NCI-H2029 (cell line): Measurements from ENCODE around the gene ALDH8A1.
"Not testable (repeated sequence)": the region's sequence is repeated elsewhere in the genome, so short reads cannot be mapped to it uniquely, and the experiment has no call there.

ENCODE experiments used
- DNase-seq: peaks from one replicate; lab custom pipeline; 2025; lab: John Stamatoyannopoulos, UW

The ALDH8A1 gene

GRCh38 chr6:134910593-134910935 is 39.3 kb downstream of the ALDH8A1 start:
- no peak for DNase-seq

GRCh38 chr6:134909701-134910592 is 40.0 kb downstream of the ALDH8A1 start:
- DNase-seq, result no peak

GRCh38 chr6:134908906-134909516 is 40.9 kb downstream of the ALDH8A1 start:
- no peak for DNase-seq

- DNase-seq, result not testable (repeated sequence)
Observed at GRCh38 chr6:134904731-134905130, 45.2 kb downstream of the ALDH8A1 start.

- DNase-seq, result no peak
Observed at GRCh38 chr6:134903448-134903847, 46.5 kb downstream of the ALDH8A1 start.

- DNase-seq, result no peak
Observed at GRCh38 chr6:134902936-134903335, 47.0 kb downstream of the ALDH8A1 start.

GRCh38 chr6:134902074-134902861 is 47.6 kb downstream of the ALDH8A1 start:
- no peak for DNase-seq

- DNase-seq, result no peak
Observed at GRCh38 chr6:134898575-134898974, 51.3 kb downstream of the ALDH8A1 start.

- not testable (repeated sequence) for DNase-seq
Observed at GRCh38 chr6:134898166-134898565, 51.7 kb downstream of the ALDH8A1 start.

- no peak for DNase-seq
Observed at GRCh38 chr6:134896910-134897309, 53.0 kb downstream of the ALDH8A1 start.

GRCh38 chr6:134894800-134895199 is 55.1 kb downstream of the ALDH8A1 start:
- DNase-seq, result no peak

GRCh38 chr6:134892362-134892761 is 57.5 kb downstream of the ALDH8A1 start:
- DNase-seq, result no peak

GRCh38 chr6:134891633-134892032 is 58.3 kb downstream of the ALDH8A1 start:
- no peak for DNase-seq

- no peak for DNase-seq
Observed at GRCh38 chr6:134888316-134888715, 61.6 kb downstream of the ALDH8A1 start.

- no peak for DNase-seq
Observed at GRCh38 chr6:134884752-134885151, 65.1 kb downstream of the ALDH8A1 start.

- no peak for DNase-seq
Observed at GRCh38 chr6:134883314-134883713, 66.6 kb downstream of the ALDH8A1 start.

- peak; percentile 19 for DNase-seq
Observed at GRCh38 chr6:134882426-134883038, 67.4 kb downstream of the ALDH8A1 start.

- DNase-seq, result no peak
Observed at GRCh38 chr6:134880487-134881190, 69.3 kb downstream of the ALDH8A1 start.

GRCh38 chr6:134878136-134878535 is 71.8 kb downstream of the ALDH8A1 start:
- no peak for DNase-seq

- DNase-seq, result no peak
Observed at GRCh38 chr6:134875367-134875766, 74.5 kb downstream of the ALDH8A1 start.

- DNase-seq, result no peak
Observed at GRCh38 chr6:134873500-134874388, 76.2 kb downstream of the ALDH8A1 start.
